Coronary artery (tissue), 2 donors: Measurements from ENCODE around the gene SPAG16.

Experiments used
- DNase-seq: peaks from one replicate; pipeline ENCODE4 v3.0.0-alpha.2; 2017; ENCODE audit warnings: low spot score
- H3K27ac ChIP-seq, 2 donors: fragments of 200-600 bp; sonication (generic); one replicate each; pipeline ENCODE4 v1.5.1; 2016 to 2019
- H3K4me3 ChIP-seq: fragments of 200-600 bp; sonication (generic); 2 replicates; pipeline ENCODE4 v1.5.1; 2016; ENCODE audit warnings: mild to moderate bottlenecking, moderate library complexity
- CTCF ChIP-seq: fragments of 200-600 bp; sonication (generic); IDR thresholded peaks from one replicate; pipeline ENCODE4 v1.5.1; 2019; ENCODE audit warnings: antibody characterized with exemption

The SPAG16 gene

DNA sequence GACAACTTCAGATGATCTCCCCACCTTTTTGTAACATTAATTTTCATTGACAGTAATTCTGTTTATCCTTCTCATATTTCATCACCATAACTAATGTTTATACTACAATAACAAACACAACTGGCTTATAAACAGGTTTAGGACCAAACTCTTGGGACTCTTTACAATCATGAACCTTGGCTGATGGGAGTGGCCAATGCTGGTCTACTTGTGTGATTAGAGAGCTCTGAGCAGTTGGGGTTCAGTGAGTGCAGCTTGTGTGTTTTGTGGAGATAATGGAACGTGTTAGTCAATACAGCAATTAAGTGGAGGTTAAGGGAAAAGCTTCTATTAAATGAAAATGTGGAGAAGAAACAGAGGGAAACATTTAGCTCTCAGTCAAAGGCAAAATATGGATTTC, 207.1 kb downstream of the SPAG16 start:
- DNase-seq, result no peak
- no peak for TF ChIP-seq CTCF
- H3K4me3 ChIP-seq, result no peak overlapping the region
- H3K27ac ChIP-seq, result no peak overlapping the region

GRCh38 chr2:213496226-213496625, 212.0 kb downstream of the SPAG16 start:
- Histone ChIP-seq H3K4me3 (no peak overlapping the region), H3K27ac (no peak overlapping the region)
- TF ChIP-seq CTCF, result no peak
- DNase-seq, result no peak

- H3K27ac ChIP-seq, result no peak overlapping the region
- DNase-seq, result no peak
- TF ChIP-seq CTCF, result no peak
- H3K4me3 ChIP-seq, result no peak overlapping the region
These were observed 216.6 kb downstream of the SPAG16 start for GRCh38 chr2:213500881-213501280.

DNA sequence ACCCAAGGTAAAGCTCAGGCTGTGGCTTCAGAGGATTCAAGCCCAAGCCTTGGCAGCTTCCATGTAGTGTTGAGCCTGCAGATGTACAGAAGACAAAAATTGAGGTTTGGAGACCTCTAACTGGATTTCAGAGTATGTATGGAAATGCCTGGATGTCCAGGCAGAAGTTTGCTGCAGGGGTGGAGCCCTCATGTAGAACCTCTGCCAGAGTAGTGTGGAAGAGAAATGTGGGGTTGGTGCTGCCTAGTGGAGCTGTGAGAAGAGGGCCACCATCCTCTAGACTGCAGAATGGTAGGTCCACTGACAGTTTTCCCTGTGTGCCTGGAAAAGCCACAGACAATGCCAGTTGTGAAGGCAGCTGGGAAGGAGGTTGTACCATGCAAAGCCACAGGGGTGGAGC, 239.9 kb downstream of the SPAG16 start:
- Histone ChIP-seq H3K4me3 (no peak overlapping the region), H3K27ac (no peak overlapping the region)
- no peak for DNase-seq
- TF ChIP-seq CTCF, result no peak

GRCh38 chr2:213537579-213537978, 253.3 kb downstream of the SPAG16 start:
- Histone ChIP-seq H3K27ac (no peak overlapping the region), H3K4me3 (no peak overlapping the region)
- no peak for TF ChIP-seq CTCF
- DNase-seq, result no peak

DNA sequence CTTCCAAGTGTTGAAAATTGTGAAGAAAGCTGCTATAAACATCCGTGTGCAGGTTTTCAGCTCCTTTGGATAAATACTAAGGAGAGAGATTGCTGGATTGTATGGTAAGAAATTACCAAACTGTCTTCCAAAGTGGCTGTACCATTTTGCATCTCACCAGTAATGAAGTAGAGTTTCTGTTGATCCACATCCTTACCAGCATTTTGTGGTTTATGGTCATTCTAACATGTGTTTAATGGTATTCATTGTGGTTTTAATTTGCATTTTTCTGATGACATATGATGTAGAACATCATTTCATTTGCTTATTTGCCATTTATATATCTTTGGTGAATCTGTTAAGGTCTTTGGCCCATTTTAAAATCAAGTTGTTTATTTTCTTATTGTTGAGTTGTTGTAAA, 260.7 kb downstream of the SPAG16 start:
- H3K4me3 ChIP-seq, result no peak overlapping the region
- H3K27ac ChIP-seq, result no peak overlapping the region
- DNase-seq, result no peak
- no peak for TF ChIP-seq CTCF

- H3K27ac ChIP-seq, result no peak overlapping the region
These were observed 261.2 kb downstream of the SPAG16 start for GRCh38 chr2:213545481-213545880.

More at GRCh38 chr2:213545481-213545880, 261.2 kb downstream of the SPAG16 start:
- TF ChIP-seq CTCF, result no peak
- DNase-seq, result no peak
- H3K4me3 ChIP-seq, result no peak overlapping the region
